Muscle of leg (tissue), 11 donors: Measurements from ENCODE around the gene RNF208. TPM values are rescaled to one million over a fixed set of nuclear protein-coding genes. Genes with fewer than 3 reads are reported as not detected.
"Not testable (repeated sequence)": the region's sequence is repeated elsewhere in the genome, so short reads cannot be mapped to it uniquely, and the experiment has no call there.

ENCODE experiments used
- DNase-seq: peaks from one replicate; pipeline ENCODE4 v3.0.0; 2013
- H3K27ac ChIP-seq: one replicate; pipeline ENCODE4 v1.5.1; 2013; ENCODE audit warnings: mild to moderate bottlenecking, low read length, control low read depth
- H3K27me3 ChIP-seq: one replicate; pipeline ENCODE4 v1.6.1; 2013; ENCODE audit warnings: low read length; ENCODE audit not compliant: control insufficient read depth, insufficient read depth
- H3K36me3 ChIP-seq: one replicate; pipeline ENCODE4 v1.6.1; 2013; ENCODE audit warnings: low read length; ENCODE audit not compliant: control insufficient read depth, insufficient read depth
- H3K4me1 ChIP-seq: one replicate; pipeline ENCODE4 v1.6.1; 2013; ENCODE audit warnings: low read length; ENCODE audit not compliant: control insufficient read depth, insufficient read depth
- H3K4me3 ChIP-seq: one replicate; pipeline ENCODE4 v1.5.1; 2013; ENCODE audit warnings: low read length, control low read depth
- H3K9me3 ChIP-seq: replicated peaks from 2 replicates; pipeline ENCODE4 v1.6.1; 2013; ENCODE audit warnings: low read depth, low read length; ENCODE audit not compliant: control insufficient read depth
- WGBS: methylation state at CpG from one replicate; pipeline ENCODE4 v1.1.5; 2013; ENCODE audit warnings: missing lambda C conversion rate; ENCODE audit not compliant: insufficient coverage; 5-methylcytosine and 5-hydroxymethylcytosine counted together
- polyA plus RNA-seq, 8 donors: library from polyadenylated mRNA; unstranded; fragments of 120-200 nt; gene quantifications; one replicate each; pipeline versions ENCODE4 v1.2.1 to v1.2.3, GENCODE V29; 2013; ENCODE audit warnings: inconsistent platforms in 1 of 8, low replicate concordance in 1 of 8; ENCODE audit not compliant: insufficient read length in 8 of 8, insufficient read depth in 1 of 8
- total RNA-seq: library from RNA; stranded (reverse); fragments of 120-200 nt; gene quantifications from one replicate; pipeline ENCODE4 v1.2.4, GENCODE V29; 2013

The RNF208 gene
- total and polyA plus RNA-seq, 9 donors, result 0.18 to 5.1 (median 2.6) TPM

- DNase-seq, result no peak
- H3K4me1 ChIP-seq, result peaks cover 8% of the 10 kb centered on the region
- H3K36me3 ChIP-seq, result peaks cover 63% of the 10 kb centered on the region
- H3K27me3 ChIP-seq, result no peaks in the 10 kb centered on the region
- H3K9me3 ChIP-seq, result no peaks in the 10 kb centered on the region
- no peak overlapping the region for H3K27ac ChIP-seq
- WGBS, result 96% methylated on average over 25 of the region's 29 CpGs
- H3K4me3 ChIP-seq, result no peak overlapping the region
These were observed 43.6 kb upstream of the RNF208 start for GRCh38 chr9:137265496-137266161.

- Histone ChIP-seq H3K27me3 (no peaks in the 10 kb centered on the region), H3K4me3 (no peak overlapping the region), H3K4me1 (peaks cover 6% of the 10 kb centered on the region), H3K27ac (no peak overlapping the region), H3K36me3 (peaks cover 57% of the 10 kb centered on the region), H3K9me3 (no peaks in the 10 kb centered on the region)
- DNase-seq, result no peak
- 93% methylated on average over 22 of the region's 22 CpGs for WGBS
These were observed 42.0 kb upstream of the RNF208 start for GRCh38 chr9:137264067-137264466.

GRCh38 chr9:137263506-137263905 is 41.5 kb upstream of the RNF208 start:
- WGBS, result 81% methylated on average over 10 of the region's 10 CpGs
- Histone ChIP-seq H3K36me3 (peaks cover 54% of the 10 kb centered on the region), H3K27me3 (no peaks in the 10 kb centered on the region), H3K27ac (no peak overlapping the region), H3K9me3 (no peaks in the 10 kb centered on the region), H3K4me3 (no peak overlapping the region), H3K4me1 (peaks cover under 1% of the 10 kb centered on the region)
- DNase-seq, result peak; percentile 7

- no peaks in the 10 kb centered on the region for H3K4me1 ChIP-seq
- H3K27me3 ChIP-seq, result no peaks in the 10 kb centered on the region
- peaks cover 50% of the 10 kb centered on the region for H3K36me3 ChIP-seq
- no peak overlapping the region for H3K27ac ChIP-seq
- no peaks in the 10 kb centered on the region for H3K9me3 ChIP-seq
- 93% methylated on average over 21 of the region's 24 CpGs for WGBS
- H3K4me3 ChIP-seq, result no peak overlapping the region
- peak; percentile 1 for DNase-seq
These were observed 40.9 kb upstream of the RNF208 start for GRCh38 chr9:137262909-137263285.

GRCh38 chr9:137262173-137262908 is 40.3 kb upstream of the RNF208 start:
- H3K4me3 ChIP-seq, H3K27ac ChIP-seq, H3K27me3 ChIP-seq, H3K4me1 ChIP-seq, H3K9me3 ChIP-seq: not testable (repeated sequence)
- DNase-seq, result peak; percentile 30
- 75% methylated on average over 2 of the region's 15 CpGs for WGBS
- H3K36me3 ChIP-seq, result peaks cover 49% of the 10 kb centered on the region

- Histone ChIP-seq H3K27ac (no peak overlapping the region), H3K4me1 (peaks cover 23% of the 10 kb centered on the region), H3K27me3 (no peaks in the 10 kb centered on the region), H3K36me3 (peaks cover 19% of the 10 kb centered on the region), H3K4me3 (no peak overlapping the region), H3K9me3 (no peaks in the 10 kb centered on the region)
- DNase-seq, result no peak
- WGBS, result 95% methylated on average over 12 of the region's 15 CpGs
These were observed 34.8 kb upstream of the RNF208 start for GRCh38 chr9:137256856-137257255.

- peak overlapping the region; percentile 95 for H3K4me3 ChIP-seq
- WGBS, result 85% methylated on average over 15 of the region's 15 CpGs
- peaks cover 23% of the 10 kb centered on the region for H3K4me1 ChIP-seq
- H3K36me3 ChIP-seq, result peaks cover 19% of the 10 kb centered on the region
- no peaks in the 10 kb centered on the region for H3K9me3 ChIP-seq
- no peaks in the 10 kb centered on the region for H3K27me3 ChIP-seq
- H3K27ac ChIP-seq, result no peak overlapping the region
- DNase-seq, result no peak
These were observed 34.3 kb upstream of the RNF208 start for GRCh38 chr9:137256362-137256761.

- no peak for DNase-seq
- peak overlapping the region; percentile 95 for H3K4me3 ChIP-seq
- peak overlapping the region; percentile 20 for H3K27ac ChIP-seq
- H3K4me1 ChIP-seq, result peaks cover 28% of the 10 kb centered on the region
- no peaks in the 10 kb centered on the region for H3K27me3 ChIP-seq
- no peaks in the 10 kb centered on the region for H3K9me3 ChIP-seq
- WGBS, result 1% methylated on average over 42 of the region's 51 CpGs
- peaks cover 19% of the 10 kb centered on the region for H3K36me3 ChIP-seq
These were observed 33.5 kb upstream of the RNF208 start for GRCh38 chr9:137255448-137256114.

- WGBS, result under 1% methylated on average over 100 of the region's 105 CpGs
- peak; percentile 96 for DNase-seq
- H3K9me3 ChIP-seq, result no peaks in the 10 kb centered on the region
These were observed 32.8 kb upstream of the RNF208 start, which contains the start of gene NELFB for GRCh38 chr9:137254624-137255447. Gene NELFB, plus strand, starts transcription at chr9:137255327.

More at GRCh38 chr9:137254624-137255447, 32.8 kb upstream of the RNF208 start, which contains the start of gene NELFB:
- Histone ChIP-seq H3K27me3 (no peaks in the 10 kb centered on the region), H3K27ac (peak within 1 kb of the TSS; percentile 82), H3K36me3 (peaks cover 19% of the 10 kb centered on the region), H3K4me3 (peak within 1 kb of the TSS; percentile 95), H3K4me1 (peaks cover 32% of the 10 kb centered on the region)
